Fibroblast of skin of left quadriceps (primary cell): ENCODE results near the gene LAMA3.

Source experiments
- DNase-seq, 2 experiments: peaks; one replicate each; pipeline ENCODE4 v3.0.0-alpha.2; 2013; ENCODE audit warnings: low read depth in 2 of 2

LAMA3 gene

DNA sequence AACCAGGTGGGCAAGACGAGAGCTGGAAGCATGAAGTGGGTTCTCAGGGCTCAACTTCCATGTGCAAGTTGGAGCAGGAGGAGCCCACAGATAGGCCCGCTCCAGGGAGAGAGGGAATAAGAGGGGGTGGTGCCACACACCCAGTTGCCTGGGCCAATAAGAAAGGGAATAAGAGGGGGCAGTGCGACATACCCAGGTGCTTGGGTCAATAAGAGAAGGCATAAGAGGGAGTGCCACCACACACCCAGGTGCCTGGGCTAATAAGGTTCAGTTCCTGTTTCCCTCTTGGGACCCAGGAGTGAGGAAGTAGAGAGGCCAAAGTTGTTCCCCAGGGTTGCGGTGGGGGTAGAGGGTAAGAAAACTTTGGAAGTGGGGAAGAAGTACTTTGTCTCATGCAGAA lies 127.5 kb downstream of the LAMA3 start:
- no peak for DNase-seq

DNA sequence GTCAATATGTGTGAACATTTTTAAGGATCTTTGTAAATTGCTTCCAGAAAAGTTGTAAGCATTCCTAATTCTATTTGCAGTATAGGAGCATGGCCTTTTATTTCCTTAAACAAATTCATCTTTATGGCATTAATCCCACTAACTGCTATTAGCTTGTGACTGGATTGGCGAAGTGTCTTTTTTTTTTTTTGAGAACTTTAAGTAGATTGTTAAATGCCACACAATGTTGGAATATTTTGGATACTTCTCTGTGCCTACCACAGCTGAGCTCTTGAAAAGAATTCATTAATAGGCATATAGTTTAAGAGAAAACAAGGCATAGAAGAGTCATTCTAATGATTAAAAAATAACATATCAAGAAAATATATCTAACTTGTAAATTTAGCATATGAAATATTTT lies 129.7 kb downstream of the LAMA3 start:
- DNase-seq: no peak

- peak; percentile 54 to 57 for DNase-seq
Measured at GRCh38 chr18:23822590-23823385, 133.5 kb downstream of the LAMA3 start.

GRCh38 chr18:23824240-23824639 lies 135.0 kb downstream of the LAMA3 start:
- DNase-seq: no peak

- DNase-seq: no peak
Measured at GRCh38 chr18:23824669-23825068, 135.4 kb downstream of the LAMA3 start.

DNA sequence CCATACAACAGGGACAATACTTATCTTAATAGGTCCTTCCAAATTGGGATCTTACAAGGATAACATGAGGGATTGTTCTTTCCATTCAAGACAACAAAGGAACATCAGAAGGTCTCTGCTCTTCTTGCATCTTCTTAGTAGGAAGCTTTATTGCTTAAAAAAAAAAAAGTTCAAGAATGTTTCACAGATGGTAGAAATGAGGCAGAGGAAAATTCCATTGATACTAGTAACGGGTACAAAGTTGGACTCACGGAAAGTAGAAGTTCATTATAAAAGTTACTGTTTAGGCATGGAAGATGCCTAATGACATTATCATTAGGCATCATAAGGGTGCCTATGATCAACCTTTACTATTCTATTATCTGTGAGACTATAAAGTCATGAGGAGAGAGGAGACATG lies 136.2 kb downstream of the LAMA3 start:
- DNase-seq: no peak

DNA sequence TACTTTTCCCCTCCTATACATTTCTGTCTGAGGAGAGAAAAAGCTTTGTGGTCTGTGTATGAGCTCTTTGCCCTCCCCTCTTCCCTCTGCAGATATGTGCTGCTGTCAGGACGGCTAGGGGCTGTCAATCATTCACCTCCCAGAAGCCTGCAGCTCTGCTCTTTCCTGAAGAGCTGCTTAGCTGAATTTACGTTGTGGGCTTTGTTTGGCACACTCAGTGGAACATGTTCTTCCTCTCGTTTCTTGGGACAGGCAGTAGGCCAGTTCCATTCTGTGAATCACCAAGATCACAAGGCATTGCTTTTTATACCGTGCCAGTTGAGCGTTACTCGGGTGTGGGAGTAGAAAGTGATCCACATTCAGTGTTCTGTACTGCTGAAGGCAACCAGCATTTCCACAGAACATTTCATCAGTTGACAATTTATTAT lies 136.7 kb downstream of the LAMA3 start:
- DNase-seq: no peak

DNA sequence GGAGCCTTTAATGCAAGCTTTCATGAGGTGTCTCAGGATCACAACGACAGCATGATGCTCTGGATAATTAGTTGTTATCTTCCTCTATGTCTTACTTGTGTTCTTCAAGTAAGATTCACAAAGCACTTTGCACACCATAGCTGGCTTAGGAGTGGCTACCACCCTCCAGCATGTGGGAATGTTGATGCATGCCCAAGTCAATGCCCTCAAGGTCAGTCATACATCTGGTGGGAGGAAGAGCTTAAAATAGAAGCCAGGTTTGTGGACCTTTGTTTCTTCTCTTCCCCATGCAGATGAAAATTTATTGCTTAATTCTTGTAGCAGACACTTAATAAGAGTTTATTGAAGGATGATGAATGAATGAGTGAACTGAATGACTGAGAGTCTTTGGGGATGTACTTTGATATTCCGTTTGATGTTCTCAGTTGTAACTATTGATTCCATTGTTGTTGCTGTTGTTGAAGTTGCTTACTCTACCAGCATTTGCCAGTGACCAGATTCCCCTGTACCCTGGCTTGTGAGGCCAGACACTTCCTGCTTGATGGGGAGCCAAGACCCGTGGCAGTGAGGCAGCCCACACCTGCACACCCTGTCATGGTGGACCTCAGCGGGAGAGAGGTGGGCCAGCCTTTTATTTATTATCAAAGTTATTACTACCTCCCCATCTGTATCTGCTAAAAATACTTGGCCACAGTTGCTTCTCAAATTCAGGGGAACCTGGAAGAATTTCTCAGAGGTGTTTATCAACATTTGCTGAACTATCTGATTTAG lies 137.8 kb downstream of the LAMA3 start:
- no peak for DNase-seq

DNA sequence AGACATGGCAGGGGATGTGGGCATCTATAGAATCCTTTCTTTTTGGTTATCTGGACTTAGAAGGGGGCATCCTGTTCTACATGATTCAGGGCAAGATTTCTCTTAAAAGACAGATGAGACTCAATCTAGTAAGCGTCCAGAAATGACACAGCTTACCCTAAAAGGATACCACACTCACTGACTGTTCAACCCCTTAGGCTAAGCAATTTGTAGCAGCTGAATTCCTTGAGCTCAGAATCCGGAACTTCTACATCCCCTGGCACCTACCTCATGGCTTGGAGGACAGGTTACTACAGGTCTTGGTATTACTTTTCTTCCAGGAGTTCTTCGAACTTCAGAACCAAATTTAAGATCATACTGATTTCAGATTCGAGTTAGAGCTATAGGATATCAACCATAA lies 138.4 kb downstream of the LAMA3 start:
- DNase-seq: no peak

GRCh38 chr18:23828426-23828825 lies 139.2 kb downstream of the LAMA3 start:
- no peak for DNase-seq

DNA sequence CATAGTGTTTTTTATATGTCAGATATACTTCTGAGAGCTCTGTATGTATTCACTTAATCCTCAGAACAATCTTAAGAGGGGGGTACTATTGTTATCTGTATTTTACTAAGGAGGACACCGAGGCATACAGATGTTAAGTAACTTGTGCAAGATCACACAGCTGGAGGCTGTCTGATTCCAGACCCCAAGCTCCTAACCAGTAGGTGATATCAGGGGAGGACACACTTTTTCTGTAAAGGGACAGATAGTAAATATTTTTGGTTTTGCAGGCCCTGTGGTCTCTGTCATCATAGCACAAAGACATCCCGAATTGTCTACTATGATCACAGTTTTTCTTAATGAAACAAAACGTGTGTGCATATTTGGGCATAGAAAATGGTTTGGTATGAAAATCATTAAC lies 143.7 kb downstream of the LAMA3 start:
- no peak for DNase-seq

DNA sequence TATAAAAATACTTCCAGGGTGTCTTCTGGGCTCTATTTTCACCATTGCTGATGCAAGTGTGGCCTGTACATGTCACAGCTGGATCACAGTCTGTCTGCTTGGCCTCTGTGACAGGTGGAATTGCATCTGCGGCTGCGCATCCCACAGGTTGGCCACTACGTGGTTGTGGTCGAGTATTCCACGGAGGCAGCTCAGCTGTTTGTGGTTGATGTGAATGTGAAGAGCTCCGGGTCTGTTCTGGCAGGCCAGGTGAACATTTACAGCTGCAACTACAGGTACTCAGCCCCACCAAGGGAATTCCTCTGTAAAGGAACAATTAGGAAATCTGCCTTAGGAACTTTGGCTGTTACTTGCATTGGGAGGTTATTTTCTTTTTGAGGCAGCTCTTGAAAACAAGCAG lies 144.5 kb downstream of the LAMA3 start:
- no peak for DNase-seq

DNA sequence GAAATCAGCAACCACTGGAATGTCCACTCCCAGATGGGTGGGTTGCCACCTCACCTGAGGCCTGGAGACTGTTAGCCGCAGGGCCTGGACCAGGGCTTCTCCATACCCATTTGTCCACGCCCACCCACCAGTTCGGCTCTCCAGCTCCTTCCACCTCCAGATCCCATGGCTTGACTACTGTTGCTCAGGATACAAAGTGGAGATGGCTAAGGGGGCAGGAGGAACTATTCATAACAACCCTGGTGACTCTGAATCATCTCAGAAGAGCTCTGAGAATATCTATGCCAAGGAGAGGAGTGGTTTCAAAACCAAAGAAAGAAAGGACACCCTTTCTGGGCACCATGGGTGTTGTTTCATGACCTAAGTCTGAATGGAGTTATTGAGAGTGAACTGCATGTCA lies 145.8 kb downstream of the LAMA3 start:
- DNase-seq: no peak

- no peak for DNase-seq
Measured at GRCh38 chr18:23835506-23835905, 146.3 kb downstream of the LAMA3 start.

GRCh38 chr18:23837591-23837990 lies 148.3 kb downstream of the LAMA3 start:
- peak in 1 of 2 experiments; percentile 31 for DNase-seq

DNA sequence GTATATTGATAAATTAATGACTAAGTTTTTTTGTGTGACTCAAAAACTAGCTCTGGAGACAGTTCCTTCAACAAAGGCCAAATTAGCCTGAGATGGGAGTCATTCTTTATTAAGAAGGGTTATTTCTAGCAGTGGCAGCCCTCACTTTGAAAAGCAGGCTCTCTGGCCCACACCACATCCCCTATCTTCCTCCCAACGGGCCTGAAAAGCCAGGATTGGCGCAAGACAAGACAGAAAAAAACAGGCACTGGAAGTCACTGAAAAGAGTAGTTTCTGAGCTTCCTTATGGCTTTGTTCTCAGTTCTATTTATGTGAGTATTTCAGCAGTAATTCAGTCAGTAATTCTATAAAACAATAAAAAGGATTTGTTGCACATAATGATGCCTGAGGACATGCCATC lies 149.0 kb downstream of the LAMA3 start:
- DNase-seq: no peak

DNA sequence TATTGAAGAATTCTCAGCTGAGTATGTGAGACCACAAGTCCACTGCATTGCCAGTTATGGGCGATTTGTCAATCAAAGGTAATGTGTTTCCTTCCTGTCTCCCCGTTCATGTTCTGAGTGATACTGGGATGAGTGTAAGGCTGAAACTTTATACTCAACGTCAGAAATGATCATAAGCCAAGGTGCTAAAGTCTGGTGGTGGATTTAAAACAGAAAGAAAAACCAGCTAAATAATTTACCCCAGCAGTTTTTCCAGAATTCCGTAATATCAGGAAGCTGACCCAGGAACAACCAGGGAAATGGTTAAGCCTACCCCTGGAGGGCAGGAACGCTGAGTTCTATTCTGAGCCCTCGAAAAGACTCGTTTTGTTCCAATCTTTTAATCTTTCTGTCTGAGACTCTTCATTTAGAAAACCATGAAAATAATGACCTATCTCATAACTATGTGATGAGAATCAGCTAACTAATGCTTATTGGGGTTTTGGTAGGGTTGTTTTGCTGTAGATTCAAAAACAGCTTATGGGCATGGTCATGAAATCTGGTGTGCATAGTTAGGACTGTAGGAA lies 149.6 kb downstream of the LAMA3 start:
- peak in 1 of 2 experiments; percentile 35 for DNase-seq

DNA sequence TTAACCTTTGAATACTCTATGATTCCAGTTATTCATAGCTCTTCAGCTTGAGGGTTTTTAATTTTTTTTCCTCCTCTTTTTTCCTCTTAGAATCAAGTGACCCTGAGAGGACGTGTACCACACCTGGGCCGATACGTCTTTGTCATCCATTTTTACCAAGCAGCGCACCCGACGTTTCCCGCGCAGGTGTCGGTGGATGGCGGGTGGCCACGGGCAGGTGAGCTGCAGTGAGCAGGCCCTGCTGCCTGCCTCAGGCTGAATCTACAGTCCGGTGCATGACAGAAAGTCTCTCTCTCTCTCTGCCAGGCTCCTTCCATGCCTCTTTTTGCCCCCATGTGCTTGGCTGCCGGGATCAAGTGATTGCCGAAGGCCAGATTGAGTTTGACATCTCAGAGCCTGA lies 153.1 kb downstream of the LAMA3 start:
- DNase-seq: no peak

- DNase-seq: no peak
Measured at GRCh38 chr18:23844991-23845680, 155.9 kb downstream of the LAMA3 start.

GRCh38 chr18:23845988-23846630 lies 156.9 kb downstream of the LAMA3 start:
- no peak for DNase-seq

- DNase-seq: no peak
Measured at GRCh38 chr18:23847321-23847986, 158.2 kb downstream of the LAMA3 start.
